Coronary artery (tissue), 2 donors: ENCODE results near the gene RCOR1.

ENCODE experiments used
- DNase-seq: peaks from one replicate; pipeline ENCODE4 v3.0.0-alpha.2; 2017; ENCODE audit warnings: low spot score
- H3K27ac ChIP-seq, 2 donors: fragments of 200-600 bp; sonication (generic); one replicate each; pipeline ENCODE4 v1.5.1; 2016 to 2019
- H3K4me3 ChIP-seq: fragments of 200-600 bp; sonication (generic); 2 replicates; pipeline ENCODE4 v1.5.1; 2016; ENCODE audit warnings: mild to moderate bottlenecking, moderate library complexity
- CTCF ChIP-seq: fragments of 200-600 bp; sonication (generic); IDR thresholded peaks from one replicate; pipeline ENCODE4 v1.5.1; 2019; ENCODE audit warnings: antibody characterized with exemption

The RCOR1 gene

GRCh38 chr14:102683399-102684297, 91.2 kb downstream of the RCOR1 start:
- Histone ChIP-seq H3K4me3 (no peak overlapping the region), H3K27ac (no peak overlapping the region)
- no peak for TF ChIP-seq CTCF
- DNase-seq, result no peak

DNA sequence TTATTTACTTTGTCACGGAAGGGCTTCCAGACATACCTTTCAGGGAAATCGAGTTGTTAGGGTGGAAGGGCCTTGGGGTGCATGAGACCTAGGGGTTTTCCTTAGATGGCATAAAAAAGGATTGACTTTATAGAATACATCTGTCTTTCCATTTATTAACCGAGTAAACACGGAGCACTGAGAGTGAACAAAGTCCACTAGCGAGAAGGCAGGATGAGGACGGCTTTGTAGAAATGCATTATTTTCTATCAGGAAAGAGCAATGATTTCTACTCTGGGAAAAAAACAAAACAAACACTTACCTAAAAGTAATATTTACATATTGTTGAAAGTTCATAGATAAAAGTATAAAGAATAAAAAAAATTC, 91.8 kb downstream of the RCOR1 start:
- no peak overlapping the region for H3K4me3 ChIP-seq
- no peak for TF ChIP-seq CTCF
- no peak overlapping the region for H3K27ac ChIP-seq
- DNase-seq, result no peak

DNA sequence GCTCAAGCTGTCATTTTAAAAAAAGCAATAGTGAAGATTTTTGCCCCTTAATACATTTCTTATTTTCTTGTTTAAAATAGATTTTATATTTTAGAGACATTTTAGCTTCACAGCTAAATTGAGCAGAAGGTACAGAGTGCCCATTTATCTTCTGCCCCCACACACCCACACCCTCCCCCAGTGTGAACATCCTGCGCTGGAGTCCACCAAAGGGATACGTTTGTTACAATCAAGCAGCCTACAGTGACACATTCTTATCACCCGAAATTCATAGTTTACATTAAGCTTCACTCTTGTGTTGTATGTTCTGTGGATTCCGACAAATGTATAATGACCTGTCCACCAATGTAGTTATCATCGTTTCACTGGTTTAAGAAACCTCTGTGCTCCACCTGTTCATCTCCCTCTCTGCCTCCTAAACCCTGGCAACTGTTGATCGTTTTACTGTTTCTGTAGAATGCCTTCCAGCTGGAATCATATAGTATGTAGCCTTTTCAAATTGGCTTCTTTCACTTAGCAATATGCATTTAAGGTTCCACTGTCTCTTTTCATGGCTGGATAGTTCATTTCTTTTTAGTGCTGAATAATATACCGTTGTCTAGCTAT, 93.8 kb downstream of the RCOR1 start:
- no peak for DNase-seq
- TF ChIP-seq CTCF, result no peak

DNA sequence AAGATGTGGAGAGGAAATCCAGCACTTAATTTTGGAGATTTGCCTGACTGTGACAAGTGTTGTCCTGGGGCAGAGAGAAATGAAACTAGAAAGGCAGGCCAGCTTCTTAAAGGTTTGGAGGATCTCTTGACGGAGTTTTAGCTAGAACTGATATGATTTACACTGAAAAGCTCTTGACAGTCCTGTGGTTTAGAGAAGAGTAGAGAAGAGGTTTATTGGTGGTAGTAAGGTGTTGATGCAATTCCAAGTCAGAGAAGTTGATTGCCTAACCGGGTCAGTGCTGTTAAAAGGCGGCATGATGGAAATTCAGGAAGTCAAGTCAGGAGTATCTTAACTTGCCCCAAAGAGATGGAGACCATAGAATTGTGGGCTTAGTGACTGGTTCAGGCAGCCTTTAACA, 95.8 kb downstream of the RCOR1 start:
- Histone ChIP-seq H3K4me3 (no peak overlapping the region), H3K27ac (no peak overlapping the region)
- TF ChIP-seq CTCF, result no peak
- no peak for DNase-seq

More for the DNA sequence above, 93.8 kb downstream of the RCOR1 start:
- Histone ChIP-seq H3K4me3 (no peak overlapping the region), H3K27ac (no peak overlapping the region)

- no peak for DNase-seq
- Histone ChIP-seq H3K4me3 (no peak overlapping the region), H3K27ac (no peak overlapping the region)
- TF ChIP-seq CTCF, result no peak
These were observed 98.2 kb downstream of the RCOR1 start for GRCh38 chr14:102690509-102691286.

DNA sequence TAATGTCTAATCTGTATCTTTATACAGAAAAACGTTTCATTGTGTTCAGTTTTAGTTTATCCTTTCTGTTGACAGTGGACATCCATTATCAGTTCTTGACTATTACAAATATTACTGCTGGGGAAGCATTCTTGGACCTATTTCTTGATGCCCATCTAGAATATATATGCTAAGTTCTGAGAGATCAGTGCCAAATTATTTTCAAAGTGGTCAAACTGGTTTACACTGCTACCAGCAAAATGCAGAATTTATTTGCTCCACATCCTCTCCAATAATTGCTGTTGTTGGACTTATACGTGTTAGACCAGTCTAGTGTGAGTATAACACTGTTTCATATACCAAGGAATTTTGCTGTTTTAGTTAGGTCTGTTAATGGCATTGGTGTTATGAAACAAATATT, 99.3 kb downstream of the RCOR1 start:
- DNase-seq, result no peak
- Histone ChIP-seq H3K4me3 (no peak overlapping the region), H3K27ac (no peak overlapping the region)
- TF ChIP-seq CTCF, result no peak
